GM18505 (cell line): Measurements from ENCODE around the gene STX18.

Experiments used
- ATAC-seq: cut with Tn5 transposase; IDR thresholded peaks from one replicate; pipeline ENCODE4 v1.9.1; 2021; ENCODE audit not compliant: unreplicated experiment
- POLR2A ChIP-seq: IDR thresholded peaks from 4 replicates; pipeline ENCODE4 v1.6.1; 2011; ENCODE audit warnings: borderline replicate concordance; ENCODE audit not compliant: insufficient read depth, insufficient read length; ENCODE audit errors: extremely low read depth

STX18 gene

DNA sequence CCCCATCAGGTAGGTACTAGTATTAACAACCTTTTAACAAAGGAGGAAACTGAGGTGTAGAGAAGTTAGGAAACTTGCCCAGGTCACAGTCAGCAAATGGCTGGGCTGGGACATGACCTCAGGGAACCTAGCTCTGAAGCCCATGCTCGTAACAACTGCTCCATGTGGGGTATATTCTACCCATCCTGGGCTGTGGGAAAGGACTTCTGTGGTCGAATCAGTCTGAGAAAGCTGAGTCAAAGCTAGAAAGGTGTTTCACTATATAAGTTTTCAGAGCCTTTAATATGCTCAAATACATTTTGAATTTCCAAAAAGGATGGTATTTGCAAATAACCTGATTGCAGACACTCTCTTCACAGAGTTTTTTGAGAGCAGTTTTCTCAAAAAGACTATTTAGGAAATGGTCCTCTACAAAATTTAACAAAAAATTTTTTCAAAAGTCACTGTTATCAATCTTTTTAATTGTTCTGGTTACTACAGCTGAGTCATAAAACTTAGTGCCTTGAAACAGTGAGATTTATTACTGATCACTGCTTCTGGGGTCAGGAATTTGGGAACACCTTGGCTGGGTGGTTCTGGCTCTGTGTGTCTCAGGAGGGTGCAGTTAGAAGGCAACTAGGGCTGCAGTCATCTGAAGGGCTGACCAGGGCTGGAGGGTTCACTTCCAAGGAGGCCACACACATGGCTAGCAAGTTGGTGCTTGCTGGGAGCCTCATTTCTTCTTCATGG, 101.4 kb downstream of the STX18 start:
- no peak for TF ChIP-seq POLR2A
- ATAC-seq = no peak

DNA sequence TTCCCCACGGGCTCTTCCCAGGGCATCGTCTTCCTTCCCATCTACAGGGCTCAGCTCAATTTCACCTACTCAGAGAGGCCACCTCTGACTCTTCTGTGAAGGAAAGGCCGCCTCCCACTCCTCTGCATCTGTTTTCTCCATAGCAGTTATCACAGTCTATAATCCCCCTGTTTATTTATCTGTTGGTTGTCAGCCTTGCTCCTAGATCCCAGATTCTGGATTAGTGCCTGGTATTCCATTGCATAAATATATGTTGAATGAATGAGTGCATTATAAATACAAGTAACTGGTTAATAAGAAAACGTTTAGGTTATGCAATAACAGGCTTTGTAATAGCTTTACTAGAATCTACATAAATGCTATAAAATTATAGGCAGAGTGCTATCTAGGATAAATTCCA, 102.1 kb downstream of the STX18 start:
- ATAC-seq = no peak
- no peak for TF ChIP-seq POLR2A

DNA sequence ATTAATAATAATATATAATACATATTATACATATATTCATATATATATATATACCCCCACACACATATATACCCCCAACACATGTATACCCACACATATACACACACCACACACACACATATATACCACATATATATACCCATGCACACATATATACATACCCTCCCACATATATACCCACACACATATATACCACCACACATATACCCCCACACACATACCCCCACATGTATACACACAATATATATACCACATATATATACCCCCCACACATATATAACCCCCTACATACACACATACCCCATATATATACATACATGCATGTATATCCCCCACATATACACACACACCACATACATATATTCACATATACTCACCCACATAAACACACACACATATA, 103.0 kb downstream of the STX18 start:
- no peak for ATAC-seq
- no peak for TF ChIP-seq POLR2A

DNA sequence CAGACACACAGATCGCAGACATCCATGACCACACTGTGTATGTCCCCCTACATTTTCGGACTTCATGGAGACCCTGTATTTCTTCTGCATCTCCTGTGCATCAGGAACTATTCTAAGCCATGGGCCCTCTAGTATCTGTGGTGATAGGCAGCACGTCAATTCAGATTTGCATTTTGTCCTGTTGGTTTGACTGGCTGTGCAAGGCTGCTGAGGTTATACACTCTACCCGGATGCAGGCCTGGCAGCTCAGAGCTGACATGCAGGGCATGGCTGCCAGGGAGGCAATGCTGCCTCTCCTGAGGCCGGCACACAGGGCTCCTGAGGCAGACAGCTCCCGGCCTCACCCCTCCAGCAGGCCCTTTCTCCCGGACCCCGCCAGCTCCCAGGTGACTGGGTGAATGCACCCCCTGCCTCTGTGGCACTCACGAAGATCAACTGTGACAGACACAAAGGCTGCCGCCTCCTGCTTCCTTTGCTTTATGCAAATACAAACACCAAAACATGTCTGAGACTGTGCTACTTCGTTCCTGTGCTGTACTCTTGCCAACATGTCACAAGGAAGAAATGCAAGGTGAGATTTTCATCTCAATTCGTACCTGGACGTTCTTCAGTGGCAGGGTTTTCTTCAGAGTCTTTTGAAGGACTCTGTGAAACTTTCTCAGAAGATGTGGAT, 103.9 kb downstream of the STX18 start:
- no peak for ATAC-seq
- no peak for TF ChIP-seq POLR2A

DNA sequence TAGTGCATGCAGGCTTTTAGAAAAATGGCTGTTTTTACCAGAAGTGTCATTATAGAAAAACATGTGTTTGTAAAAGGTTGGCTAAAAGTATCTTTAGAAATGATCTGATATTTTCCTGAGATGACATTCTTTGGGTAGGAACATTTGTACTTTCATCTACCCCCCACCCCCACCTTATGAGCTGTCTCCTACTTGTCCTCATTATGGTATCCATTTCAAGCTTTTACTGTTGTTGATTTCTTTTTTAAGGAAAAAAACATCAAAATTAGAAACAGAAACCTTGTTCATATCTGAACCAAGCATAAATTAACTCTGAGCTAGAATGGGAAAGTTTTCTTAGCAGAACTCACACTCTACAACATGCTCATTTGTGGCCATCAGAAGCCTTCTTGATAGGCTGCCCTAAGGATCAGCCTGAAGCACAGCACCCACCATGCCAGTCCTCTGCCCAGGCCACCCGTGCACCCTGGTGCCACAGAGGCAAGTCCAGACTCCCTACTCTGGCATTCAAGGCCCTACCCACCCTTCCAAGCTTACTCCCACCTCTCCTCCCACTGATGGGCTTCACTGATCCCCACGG, 105.5 kb downstream of the STX18 start:
- no peak for ATAC-seq
- TF ChIP-seq POLR2A = no peak

GRCh38 chr4:4433941-4434340, 107.9 kb downstream of the STX18 start:
- TF ChIP-seq POLR2A = no peak
- no peak for ATAC-seq

- ATAC-seq = no peak
- TF ChIP-seq POLR2A = no peak
These were observed 109.3 kb downstream of the STX18 start for GRCh38 chr4:4432341-4433125.

- no peak for TF ChIP-seq POLR2A
- ATAC-seq = no peak
These were observed 111.2 kb downstream of the STX18 start for GRCh38 chr4:4430492-4431195.

GRCh38 chr4:4428966-4429875, 112.6 kb downstream of the STX18 start:
- no peak for ATAC-seq
- no peak for TF ChIP-seq POLR2A

- no peak for ATAC-seq
- TF ChIP-seq POLR2A = no peak
These were observed 114.0 kb downstream of the STX18 start for GRCh38 chr4:4427886-4428285.

GRCh38 chr4:4427121-4427870, 114.6 kb downstream of the STX18 start:
- TF ChIP-seq POLR2A = no peak
- ATAC-seq = no peak

DNA sequence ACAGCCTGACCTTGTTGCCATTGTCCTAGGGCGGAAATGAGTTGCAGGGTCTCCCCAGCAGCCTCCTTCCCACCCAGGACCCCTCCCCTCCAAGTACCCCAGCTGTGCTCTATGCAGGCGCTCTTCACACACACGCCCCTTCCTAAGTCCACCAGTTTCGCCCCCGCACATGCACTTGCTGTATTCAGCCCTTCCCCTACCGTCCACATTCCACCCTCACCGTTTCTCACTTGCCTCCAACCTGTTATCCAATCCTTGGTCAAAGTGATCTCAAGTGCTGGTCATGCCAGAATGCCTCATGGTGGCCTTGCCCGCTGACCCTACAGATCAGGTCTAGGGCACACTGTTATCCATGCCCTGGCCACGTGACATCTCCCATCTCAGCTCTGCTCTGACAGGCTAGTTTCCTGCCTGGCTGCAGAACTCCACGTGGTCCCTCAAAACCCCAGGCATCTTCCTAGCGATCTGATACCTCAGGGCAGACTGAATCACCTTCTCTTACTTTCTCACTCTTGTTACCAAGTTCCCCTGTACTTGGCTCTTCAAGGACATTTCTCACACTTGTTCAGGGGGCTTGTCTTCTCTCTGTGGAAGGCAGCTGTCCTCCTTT, 115.2 kb downstream of the STX18 start:
- no peak for TF ChIP-seq POLR2A
- ATAC-seq = no peak

DNA sequence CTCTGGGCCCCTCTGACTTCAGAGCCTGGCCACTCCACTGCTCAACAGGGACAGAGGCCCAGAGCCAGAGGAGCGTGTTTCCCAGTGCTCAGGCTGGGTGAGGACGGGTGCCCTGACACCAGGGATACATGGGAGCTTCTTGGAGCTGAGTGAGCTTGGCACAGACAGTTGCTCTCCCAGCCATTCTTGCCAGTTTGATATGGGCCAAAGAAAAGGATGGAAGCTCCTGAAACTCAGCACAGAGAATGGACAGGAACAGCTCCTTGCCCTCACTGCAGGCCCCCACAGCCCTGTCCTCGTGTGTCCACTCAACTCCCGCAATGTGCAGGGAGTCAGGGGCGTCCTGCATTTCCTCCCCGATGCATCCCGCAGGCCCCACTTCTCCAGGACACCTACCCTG, 116.2 kb downstream of the STX18 start:
- no peak for TF ChIP-seq POLR2A
- no peak for ATAC-seq
